Brain microvascular endothelial cell (primary cell): ENCODE data around the gene CCDC14.
"Not testable (repeated sequence)": the region's sequence is repeated elsewhere in the genome, so short reads cannot be mapped to it uniquely, and the experiment has no call there.

Experiments used
- DNase-seq: peaks from one replicate; pipeline ENCODE4 v3.0.0-alpha.2; 2020
- H3K27ac ChIP-seq: fragments of 250-450 bp; sonication (Bioruptor Pico); 2 replicates; pipeline ENCODE4 v1.5.1; 2020; ENCODE audit warnings: mild to moderate bottlenecking, moderate library complexity
- H3K27me3 ChIP-seq: fragments of 250-450 bp; sonication (Bioruptor Pico); replicated peaks from 2 replicates; pipeline ENCODE4 v1.5.1; 2020; ENCODE audit warnings: mild to moderate bottlenecking
- H3K36me3 ChIP-seq: fragments of 250-450 bp; sonication (Bioruptor Pico); replicated peaks from 2 replicates; pipeline ENCODE4 v1.5.1; 2020; ENCODE audit warnings: mild to moderate bottlenecking
- H3K4me3 ChIP-seq: 2 replicates; pipeline ENCODE4 v1.5.1; 2011; ENCODE audit warnings: low read depth, mild to moderate bottlenecking, control low read depth, low read length, moderate library complexity
- in situ Hi-C: cut with HindIII; loops from 2 replicates; pipeline ENCODE4 v1.10.0; 2017; ENCODE audit warnings: low sequenced_read_pairs, low pct_ligation_motif_present
- TF ChIP-seq, protein P1 (sequence below): IDR thresholded peaks from 2 replicates; pipeline ENCODE4 v1.5.1; 2011; ENCODE audit warnings: low read depth, mild to moderate bottlenecking, moderate library complexity, low read length, control low read depth, inconsistent platforms; ENCODE audit errors: missing control alignments

Gene CCDC14, protein sequence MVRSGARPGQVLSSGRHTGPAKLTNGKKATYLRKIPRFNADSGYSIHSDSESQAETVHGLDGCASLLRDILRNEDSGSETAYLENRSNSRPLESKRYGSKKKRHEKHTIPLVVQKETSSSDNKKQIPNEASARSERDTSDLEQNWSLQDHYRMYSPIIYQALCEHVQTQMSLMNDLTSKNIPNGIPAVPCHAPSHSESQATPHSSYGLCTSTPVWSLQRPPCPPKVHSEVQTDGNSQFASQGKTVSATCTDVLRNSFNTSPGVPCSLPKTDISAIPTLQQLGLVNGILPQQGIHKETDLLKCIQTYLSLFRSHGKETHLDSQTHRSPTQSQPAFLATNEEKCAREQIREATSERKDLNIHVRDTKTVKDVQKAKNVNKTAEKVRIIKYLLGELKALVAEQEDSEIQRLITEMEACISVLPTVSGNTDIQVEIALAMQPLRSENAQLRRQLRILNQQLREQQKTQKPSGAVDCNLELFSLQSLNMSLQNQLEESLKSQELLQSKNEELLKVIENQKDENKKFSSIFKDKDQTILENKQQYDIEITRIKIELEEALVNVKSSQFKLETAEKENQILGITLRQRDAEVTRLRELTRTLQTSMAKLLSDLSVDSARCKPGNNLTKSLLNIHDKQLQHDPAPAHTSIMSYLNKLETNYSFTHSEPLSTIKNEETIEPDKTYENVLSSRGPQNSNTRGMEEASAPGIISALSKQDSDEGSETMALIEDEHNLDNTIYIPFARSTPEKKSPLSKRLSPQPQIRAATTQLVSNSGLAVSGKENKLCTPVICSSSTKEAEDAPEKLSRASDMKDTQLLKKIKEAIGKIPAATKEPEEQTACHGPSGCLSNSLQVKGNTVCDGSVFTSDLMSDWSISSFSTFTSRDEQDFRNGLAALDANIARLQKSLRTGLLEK

GRCh38 chr3:123960781-123961507 is at the start of gene CCDC14:
Gene CCDC14, minus strand, starts transcription at chr3:123961229. Its CDS starts 56 bp downstream, at chr3:123961173.
- Histone ChIP-seq H3K4me3 (peak within 1 kb of the TSS; percentile 68), H3K27ac (peak within 1 kb of the TSS; percentile 67), H3K36me3 (no peaks in the 10 kb centered on the region), H3K27me3 (no peaks in the 10 kb centered on the region)
- in situ Hi-C loops = no loop called here
- TF ChIP-seq, protein P1, sequence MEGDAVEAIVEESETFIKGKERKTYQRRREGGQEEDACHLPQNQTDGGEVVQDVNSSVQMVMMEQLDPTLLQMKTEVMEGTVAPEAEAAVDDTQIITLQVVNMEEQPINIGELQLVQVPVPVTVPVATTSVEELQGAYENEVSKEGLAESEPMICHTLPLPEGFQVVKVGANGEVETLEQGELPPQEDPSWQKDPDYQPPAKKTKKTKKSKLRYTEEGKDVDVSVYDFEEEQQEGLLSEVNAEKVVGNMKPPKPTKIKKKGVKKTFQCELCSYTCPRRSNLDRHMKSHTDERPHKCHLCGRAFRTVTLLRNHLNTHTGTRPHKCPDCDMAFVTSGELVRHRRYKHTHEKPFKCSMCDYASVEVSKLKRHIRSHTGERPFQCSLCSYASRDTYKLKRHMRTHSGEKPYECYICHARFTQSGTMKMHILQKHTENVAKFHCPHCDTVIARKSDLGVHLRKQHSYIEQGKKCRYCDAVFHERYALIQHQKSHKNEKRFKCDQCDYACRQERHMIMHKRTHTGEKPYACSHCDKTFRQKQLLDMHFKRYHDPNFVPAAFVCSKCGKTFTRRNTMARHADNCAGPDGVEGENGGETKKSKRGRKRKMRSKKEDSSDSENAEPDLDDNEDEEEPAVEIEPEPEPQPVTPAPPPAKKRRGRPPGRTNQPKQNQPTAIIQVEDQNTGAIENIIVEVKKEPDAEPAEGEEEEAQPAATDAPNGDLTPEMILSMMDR = no peak
- peak; percentile 96 for DNase-seq

DNA sequence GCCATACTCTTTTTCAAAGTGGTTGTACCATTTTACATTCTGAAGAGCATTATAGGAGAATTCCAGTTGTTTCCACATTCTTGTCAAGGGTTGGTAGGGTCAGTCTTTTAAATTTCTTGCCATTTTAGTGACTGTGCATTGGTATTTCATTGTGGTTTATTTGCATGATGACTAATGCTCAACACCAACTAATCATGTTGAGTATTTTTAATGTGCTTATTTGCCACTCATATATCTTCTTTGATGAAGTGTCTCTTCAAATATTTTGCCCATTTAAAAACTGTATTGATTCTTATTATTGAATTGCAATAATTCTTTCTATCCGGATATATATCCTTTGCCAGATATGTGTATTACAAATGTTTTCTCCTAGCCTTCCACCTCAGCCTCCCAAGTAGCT is 47.3 kb upstream of the CCDC14 start:
- H3K27ac ChIP-seq, H3K36me3 ChIP-seq, DNase-seq, H3K4me3 ChIP-seq, in situ Hi-C loops, H3K27me3 ChIP-seq: not testable (repeated sequence)

DNA sequence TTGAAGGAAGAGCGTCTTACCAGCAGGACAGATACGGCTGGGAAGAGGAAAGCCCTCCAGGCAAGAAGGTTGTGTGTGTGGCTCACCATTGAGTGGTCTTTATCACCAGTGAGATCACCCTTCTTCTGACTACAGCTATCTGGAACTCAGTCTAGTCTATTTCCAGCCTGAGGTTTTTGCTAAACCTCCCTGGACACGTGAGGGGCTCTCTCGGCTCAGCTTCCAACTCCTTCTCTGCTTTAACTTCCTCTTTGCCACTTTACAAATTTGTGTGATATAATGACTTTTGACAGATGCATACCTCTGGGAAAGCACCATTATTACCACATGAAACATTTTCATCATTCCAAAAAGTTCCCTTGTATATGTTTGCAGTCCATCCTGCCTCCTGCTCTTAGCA is 46.2 kb upstream of the CCDC14 start:
- in situ Hi-C loops = no loop called here
- H3K4me3 ChIP-seq = no peak overlapping the region
- DNase-seq = no peak
- H3K27ac ChIP-seq = no peak overlapping the region
- TF ChIP-seq, protein P1 = no peak
- peaks cover 4% of the 10 kb centered on the region for H3K27me3 ChIP-seq
- H3K36me3 ChIP-seq = no peaks in the 10 kb centered on the region

DNA sequence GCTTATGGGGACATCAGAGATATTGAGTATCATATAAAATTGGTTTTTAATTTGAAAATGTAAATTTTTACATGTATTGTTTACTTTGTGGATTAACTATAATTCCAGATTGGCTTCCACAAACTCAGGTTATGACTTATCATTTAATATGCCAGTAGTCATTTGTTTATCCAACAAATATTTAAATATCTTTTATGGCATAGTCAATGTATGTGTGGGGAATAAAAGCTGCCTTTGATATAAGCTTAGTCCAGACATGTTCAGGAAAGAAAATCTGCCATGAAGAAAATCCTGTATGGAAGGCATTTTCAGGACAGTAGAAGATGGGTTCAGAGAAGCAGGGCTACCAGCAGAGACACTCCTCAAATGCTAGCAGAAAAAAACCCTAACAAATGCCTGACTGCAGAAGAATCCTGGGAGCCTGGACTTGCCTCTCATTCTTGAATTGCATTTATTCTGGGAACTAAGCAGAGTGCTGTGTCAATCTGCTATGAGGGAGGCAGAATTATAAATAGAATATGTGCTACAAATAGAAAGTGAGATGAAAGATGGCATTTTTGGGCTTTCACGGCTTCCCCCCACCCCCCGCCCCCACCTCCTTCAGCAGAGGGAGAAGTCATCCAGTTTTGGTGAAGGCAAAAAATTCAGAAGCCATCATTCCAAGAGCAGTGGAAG is 41.5 kb upstream of the CCDC14 start:
- H3K27me3 ChIP-seq, H3K4me3 ChIP-seq, in situ Hi-C loops, H3K27ac ChIP-seq, H3K36me3 ChIP-seq, DNase-seq: not testable (repeated sequence)

DNA sequence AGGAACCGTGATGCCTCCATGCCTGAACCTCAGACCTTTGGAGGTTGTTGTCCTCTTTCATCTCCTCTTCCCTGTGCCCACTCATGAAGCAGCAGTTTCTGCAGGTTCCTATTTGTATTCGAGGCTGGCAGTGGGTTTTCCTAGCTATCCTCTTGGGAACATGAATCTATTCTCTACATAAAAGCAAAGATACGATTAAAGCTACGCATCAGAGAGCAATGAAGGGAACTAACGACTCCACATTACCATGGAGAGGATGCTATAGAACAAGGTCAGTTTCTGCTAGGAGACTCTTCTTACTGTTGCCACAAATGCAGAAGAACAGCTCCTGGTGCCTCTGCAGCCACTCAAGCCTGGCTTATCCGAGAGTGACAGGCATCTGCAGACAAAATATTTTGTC is 40.3 kb upstream of the CCDC14 start:
- H3K27me3 ChIP-seq, H3K27ac ChIP-seq, DNase-seq, in situ Hi-C loops, H3K4me3 ChIP-seq, H3K36me3 ChIP-seq: not testable (repeated sequence)

GRCh38 chr3:123997543-123997942 is 36.5 kb upstream of the CCDC14 start:
- H3K27me3 ChIP-seq = peaks cover 4% of the 10 kb centered on the region
- H3K27ac ChIP-seq = no peak overlapping the region
- no peak overlapping the region for H3K4me3 ChIP-seq
- no peak for DNase-seq
- H3K36me3 ChIP-seq = no peaks in the 10 kb centered on the region
- in situ Hi-C loops = no loop called here
- TF ChIP-seq, protein P1 = no peak
